SK-N-MC (cell line): Measurements from ENCODE around the gene PRKCZ.

Experiments
- EZH2 ChIP-seq: fragments of 200-600 bp; sonication (generic); IDR thresholded peaks from one replicate; pipeline ENCODE4 v1.6.1; 2017; ENCODE audit warnings: antibody characterized with exemption
- FOXP2 ChIP-seq: optimal IDR thresholded peaks from 2 replicates; pipeline ENCODE3; 2011; ENCODE audit warnings: mild to moderate bottlenecking, moderate library complexity; ENCODE audit not compliant: insufficient read depth; ENCODE audit errors: extremely low read length, control extremely low read depth
- POLR2AphosphoS5 ChIP-seq: IDR thresholded peaks from 2 replicates; pipeline ENCODE4 v1.6.1; 2012; ENCODE audit warnings: mild to moderate bottlenecking, low read depth, low read length, borderline replicate concordance

DNA sequence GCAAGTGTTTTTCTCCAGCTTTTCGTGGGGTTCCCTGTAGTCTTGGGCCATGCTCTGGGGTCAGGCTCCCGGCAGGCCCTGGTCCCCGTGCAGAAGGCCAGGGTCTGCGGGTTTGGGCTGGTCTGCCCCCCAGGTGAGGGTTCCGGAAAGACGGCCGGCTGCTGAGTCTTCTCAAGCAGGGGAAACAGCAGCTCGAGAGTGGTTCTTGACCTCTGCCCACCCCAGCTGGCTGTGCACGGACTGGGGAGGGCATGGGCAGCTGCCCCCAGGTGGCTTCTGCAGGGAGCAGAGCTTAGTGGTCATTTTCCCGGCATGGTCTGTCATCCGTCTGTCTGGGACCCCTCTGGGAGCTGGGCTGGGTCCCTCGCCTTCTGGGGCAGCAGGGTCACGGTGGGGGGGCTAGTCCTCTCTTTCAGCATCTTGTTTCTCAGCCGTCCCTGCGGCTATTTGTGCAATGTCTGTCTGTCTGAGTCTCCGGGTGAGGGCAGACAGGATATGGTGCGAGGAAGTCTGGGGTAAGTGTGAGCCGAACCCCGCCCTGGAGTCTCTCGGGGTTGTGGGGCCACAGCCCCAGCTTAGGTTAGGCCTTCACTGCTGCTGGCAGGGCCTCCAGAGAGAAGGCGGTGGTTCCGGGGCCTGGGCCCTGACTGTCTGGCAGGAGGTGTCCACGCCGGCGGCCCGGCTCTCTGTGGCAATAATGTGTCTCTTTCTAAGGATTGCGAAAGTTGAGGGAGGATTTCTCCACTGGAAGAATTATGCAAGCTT is 184.0 kb downstream of the PRKCZ start:
- no peak for TF ChIP-seq POLR2AphosphoS5
- no peak for TF ChIP-seq EZH2
- no peak for TF ChIP-seq FOXP2
